Hepatocyte (in vitro differentiated cells): Measurements from ENCODE around the gene MNT.

Experiments
- CTCF ChIP-seq: fragments of 200-600 bp; sonication (generic); IDR thresholded peaks from 2 replicates; pipeline ENCODE4 v1.5.1; 2016; ENCODE audit warnings: antibody characterized with exemption, mild to moderate bottlenecking; ENCODE audit not compliant: poor library complexity
- EZH2 ChIP-seq: fragments of 200-600 bp; sonication (generic); IDR thresholded peaks from 2 replicates; pipeline ENCODE4 v1.6.1; 2016; ENCODE audit warnings: antibody characterized with exemption, mild to moderate bottlenecking, borderline replicate concordance
- EZH2phosphoT487 ChIP-seq: fragments of 200-600 bp; sonication (generic); IDR thresholded peaks from one replicate; pipeline ENCODE4 v1.6.1; 2018; ENCODE audit warnings: antibody characterized with exemption, mild to moderate bottlenecking, low read depth, moderate library complexity; ENCODE audit not compliant: unreplicated experiment, severe bottlenecking

DNA sequence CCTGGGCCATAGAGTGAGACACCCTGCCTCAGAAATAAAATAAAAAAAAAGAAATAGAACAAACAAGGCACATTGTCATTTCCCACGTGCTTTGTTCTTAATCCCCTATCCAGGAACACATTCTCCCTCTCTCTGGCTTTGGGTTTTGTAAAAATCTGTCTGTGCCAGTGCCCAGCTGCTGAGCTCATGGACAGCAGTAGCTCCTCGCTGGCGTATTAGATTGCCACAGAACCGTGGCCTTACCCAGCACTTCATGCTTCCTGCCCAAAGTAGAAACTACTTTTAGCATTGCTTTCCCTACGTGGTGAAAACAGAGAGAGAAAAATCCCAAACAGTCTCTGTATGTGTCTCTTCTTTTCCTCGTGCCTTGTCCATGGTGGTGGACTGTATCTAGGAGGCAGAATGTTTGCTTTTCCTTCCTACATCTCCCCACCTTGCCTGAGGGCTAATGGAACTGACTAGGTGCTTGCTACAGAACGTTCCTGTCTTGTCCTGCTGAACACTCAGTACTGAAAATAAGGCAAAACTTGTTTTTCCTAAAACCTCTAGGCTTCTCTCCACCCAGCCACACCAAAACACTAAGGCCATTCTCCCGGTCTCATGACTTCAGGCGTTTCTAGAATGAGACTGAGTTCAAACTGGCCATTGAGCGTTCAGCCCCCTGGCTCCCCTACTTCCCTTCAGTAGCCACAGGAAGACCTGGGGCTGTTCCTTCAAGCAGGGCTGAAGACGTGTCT lies 26.1 kb downstream of the MNT start:
- TF ChIP-seq CTCF, result no peak
- no peak for TF ChIP-seq EZH2
- no peak for TF ChIP-seq EZH2phosphoT487
